Measurements from ENCODE around the gene MUC7.
"Not testable (repeated sequence)": the region's sequence is repeated elsewhere in the genome, so short reads cannot be mapped to it uniquely, and the experiment has no call there.

MUC7 gene

DNA sequence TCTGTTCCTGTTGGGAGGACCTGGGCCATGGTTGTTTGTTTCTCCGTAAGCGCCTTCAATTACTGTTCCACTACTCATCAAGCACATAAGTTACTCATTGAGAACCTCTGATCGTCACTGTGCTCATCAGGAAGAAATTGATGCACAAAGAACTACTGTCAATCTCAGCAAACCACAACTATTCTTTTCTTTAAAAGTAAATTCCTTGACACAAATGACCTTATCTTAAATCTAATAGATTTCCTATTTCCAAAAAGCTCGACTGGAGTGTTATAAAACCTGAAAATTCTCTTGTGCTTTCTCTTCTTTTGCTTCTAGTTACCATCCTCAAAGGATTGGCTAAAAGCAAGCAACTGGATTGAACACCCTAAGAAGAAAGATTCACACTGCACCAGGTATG, at the start of gene MUC7:
TSS of gene MUC7 (plus strand) at position 301 of the 400 bp plus-strand sequence. CDS start 1,825 bp downstream, outside the sequence.
- no peak for DNase-seq

DNA sequence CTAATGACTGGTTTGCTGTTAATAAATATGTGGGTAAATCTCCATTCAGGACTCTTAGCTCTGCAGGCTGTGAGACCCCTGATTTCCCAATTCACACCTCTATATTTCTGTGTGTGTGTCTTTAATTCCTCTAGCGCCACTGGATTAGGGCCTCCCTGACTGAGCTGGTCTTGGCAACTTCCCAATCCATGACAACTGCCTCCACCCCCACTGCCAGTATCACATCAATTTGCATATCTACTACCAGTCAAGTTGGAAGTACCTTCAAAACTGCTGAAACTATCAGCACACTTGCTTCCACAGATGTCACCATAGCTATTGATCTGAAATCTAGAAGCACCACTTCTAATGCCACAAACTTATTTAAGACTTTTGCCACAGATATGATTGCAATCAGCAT, 46.7 kb upstream of the MUC7 start:
- DNase-seq, result no peak

DNA sequence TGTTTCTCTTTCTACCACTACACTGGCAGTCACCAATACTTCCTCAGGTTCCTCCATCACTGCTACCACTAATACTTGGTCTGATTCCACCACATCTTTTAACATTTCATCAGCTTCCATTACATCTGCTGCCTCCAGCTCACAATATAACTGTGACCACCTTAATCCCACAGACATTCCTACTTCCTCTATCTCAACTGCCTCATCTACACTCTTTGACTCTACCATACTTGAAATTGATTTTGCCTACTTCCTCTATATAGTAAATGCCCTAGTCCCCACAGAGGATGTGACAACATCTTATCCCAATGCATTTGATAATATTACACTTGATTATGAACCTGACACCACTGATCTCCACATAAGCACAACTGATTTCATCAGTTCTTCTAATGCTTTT, 45.2 kb upstream of the MUC7 start:
- no peak for DNase-seq

DNA sequence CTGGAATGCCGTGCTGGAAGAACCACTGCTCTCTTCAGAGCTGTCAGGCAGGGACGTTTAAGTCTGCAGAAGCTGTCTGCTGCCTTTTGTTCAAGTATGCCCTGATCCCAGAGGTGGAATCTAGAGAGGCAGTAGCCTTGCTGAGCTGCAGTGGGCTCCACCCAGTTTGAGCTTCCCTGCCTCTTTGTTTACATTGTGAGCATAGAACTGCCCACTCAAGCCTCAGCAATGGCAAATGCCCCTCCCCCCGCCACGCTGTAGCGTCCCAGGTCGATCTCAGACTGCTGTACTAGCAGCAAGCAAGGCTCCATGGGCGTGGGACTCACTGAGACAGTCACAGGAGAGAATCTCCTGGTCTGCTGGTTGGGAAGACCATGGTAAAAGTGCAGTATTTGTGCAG, 34.8 kb upstream of the MUC7 start:
- no peak for DNase-seq

DNA sequence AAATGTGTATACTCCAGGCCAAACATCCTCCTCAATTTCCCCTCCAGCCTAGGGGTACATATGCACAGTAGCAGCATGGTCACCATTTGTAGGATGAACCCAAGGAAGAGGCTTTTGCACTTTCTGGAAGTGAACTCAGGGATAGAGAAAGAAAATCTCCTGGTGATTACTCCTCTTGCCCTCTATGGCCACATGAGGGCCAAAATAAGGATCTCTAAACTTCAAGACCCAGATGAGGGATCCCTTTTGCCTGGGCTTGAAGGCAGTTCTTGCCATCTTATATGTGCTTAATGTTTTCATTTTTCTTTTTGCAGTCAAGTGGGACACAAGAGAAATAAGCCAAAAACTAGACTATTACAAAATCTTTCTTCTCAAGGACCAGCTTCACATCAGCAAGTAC, 29.5 kb upstream of the MUC7 start:
- DNase-seq, result no peak

DNA sequence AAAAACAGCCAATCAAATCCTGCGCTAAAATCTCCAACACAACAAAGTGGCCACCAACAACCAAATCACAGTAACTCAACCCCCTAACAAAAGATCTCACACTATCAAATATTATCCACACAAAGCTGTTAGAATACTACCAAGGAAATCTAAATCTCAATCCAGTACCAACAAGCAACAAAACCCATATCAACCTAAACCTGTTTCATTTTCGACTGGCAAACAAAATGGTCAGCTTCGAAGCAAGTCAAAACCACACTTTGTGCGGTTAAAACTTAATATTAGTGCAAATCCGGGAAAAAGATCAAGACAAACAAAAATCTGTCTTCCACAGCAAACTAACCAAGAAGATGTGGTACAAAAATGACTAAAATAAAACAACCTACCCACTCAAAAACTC, 28.7 kb upstream of the MUC7 start:
- DNase-seq, result no peak

DNA sequence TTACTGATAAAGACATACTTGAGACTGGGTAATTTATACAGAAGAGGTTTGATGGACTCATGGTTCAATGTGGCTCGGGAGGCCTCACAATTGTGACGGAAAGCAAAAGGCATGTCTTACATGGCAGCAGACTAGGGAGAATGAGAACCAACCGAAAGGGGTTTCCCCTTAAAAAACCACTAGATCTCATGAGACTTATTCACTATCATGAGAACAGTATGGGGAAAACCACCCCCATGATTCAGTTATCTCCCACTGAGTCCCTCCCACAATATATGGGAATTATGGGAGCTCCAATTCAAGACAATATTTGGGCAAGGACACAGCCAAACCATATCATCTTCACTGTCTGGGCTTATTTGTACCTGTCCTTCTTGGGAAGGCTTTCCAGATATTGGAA, 22.8 kb upstream of the MUC7 start:
- no peak for DNase-seq

DNA sequence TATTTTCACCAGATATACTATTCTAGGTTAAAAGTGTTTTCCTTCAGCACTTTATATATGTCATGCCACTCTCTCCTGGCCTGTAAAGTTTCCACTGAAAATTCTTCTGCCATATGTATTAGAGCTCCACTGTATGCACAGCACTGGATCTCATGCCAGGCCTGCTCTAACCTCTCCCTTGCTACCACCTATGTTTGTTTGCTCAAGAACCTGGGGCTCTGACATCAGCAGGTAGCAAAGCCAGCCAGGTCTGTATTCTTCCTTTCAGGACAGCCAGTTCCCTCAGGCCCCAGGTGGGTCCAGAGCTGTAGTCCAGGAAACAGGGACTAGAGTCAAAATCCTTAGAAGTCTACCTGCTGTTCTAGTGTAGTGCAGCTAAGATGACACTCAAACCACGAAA, 19.1 kb upstream of the MUC7 start:
- DNase-seq, result no peak

DNA sequence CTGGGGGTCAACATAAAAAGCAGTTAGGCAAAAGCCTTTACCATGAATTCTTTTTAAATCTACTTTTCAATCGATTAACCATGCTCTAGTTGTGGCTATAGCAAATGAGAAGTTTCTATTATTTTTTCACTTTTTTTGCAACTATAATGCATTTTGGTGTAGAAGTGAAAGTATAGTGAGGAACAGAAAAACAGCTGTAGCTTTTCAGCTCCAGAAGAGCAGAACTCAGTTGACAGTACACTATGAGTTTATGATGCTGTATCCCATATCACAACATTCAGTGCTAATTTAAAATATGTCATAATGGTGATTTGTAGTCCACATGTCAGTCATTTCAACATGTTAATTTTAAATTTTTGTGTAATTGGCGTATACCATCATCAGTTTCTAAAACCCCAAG, 8.7 kb upstream of the MUC7 start:
- DNase-seq, result no peak

DNA sequence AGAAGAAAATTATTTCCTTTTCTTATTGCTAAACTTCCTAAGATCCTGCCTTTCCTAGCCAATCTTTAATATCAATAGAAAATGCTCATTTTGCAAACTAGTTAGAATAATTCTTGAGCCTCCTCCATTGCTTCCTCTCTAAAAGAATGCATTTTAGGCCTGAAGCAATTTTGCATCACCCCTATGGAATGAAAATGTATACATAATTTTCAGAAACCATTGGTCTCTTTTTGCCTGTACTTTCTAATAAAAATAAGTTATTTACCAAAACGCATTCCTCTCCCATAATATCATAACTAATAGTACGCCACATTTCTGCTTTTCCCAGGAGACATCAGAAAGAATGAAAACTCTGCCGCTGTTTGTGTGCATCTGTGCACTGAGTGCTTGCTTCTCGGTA, 1.7 kb downstream of the MUC7 start:
- no peak for DNase-seq

DNA sequence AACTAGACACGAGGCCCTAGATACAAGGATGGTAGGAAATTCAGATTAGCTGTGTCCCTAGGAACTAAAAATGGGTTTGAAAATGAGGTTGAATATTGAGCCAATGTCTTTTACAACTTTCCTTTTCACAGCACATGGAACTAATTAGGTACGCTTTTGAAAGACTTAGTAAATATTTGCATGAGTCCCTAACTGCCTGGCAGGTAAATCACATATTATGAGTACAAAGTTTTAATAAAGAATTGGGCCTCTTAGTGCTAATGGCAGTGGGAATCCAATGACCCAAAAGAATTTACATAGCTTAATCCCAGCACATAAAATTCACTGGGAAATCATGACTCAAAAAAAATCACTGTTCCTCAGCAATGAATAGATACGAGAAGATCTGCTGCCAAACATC, 16.8 kb downstream of the MUC7 start:
- no peak for DNase-seq

DNA sequence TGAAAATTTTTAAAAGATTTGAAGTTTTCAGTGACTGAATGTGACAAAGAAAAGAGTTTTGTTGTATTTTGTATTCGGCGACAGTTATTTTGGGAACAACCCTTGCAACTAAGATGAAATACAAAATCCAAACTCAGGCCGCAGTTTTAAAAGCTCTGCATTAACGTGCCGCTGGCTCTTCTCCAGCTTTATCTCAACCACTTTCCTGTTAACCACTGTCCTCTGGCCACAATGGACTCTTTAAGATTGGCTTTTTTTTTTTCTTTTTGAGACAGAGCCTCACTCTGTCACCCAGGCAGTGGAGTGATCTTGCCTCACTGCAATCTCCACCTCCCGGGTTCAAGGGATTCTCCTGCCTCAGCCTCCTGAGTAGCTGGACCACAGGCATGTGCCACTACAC, 24.2 kb downstream of the MUC7 start:
- no peak for DNase-seq

DNA sequence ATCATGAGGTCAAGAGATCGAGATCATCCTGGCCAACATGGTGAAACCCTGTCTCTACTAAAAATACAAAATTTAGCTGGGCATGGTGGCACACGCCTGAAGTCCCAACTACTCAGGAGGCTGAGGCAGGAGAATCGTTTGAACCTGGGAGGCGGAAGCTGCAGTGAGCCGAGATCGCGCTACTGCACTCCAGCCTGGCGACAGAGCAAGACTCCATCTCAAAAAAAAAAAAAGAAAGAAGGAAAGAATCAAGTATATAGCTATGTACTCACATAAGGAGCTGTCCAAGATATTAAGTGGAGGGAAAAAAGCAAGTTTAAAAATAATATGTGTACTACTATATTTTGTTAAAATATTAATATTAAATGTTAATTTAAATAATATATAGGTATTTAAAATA, 29.8 kb downstream of the MUC7 start:
- DNase-seq, result not testable (repeated sequence)

DNA sequence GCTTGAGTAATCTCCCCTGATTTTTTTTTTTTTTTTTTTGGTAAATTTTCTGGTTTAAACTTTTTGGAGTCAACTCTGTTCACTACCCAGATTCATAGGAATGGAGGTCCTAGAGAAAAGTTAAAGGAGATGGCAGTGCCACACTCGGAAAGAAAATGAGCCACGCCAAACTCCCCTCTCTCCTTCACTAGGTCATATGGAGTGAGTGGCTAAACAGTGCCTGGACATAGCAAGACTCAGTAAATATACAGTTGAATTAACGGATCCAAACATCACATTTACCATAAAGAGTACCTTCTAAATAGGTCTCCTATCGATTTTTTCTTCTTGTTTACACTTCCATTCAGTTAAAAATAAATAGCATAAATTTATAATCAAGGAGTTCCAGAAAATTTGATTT, 32.7 kb downstream of the MUC7 start:
- no peak for DNase-seq

DNA sequence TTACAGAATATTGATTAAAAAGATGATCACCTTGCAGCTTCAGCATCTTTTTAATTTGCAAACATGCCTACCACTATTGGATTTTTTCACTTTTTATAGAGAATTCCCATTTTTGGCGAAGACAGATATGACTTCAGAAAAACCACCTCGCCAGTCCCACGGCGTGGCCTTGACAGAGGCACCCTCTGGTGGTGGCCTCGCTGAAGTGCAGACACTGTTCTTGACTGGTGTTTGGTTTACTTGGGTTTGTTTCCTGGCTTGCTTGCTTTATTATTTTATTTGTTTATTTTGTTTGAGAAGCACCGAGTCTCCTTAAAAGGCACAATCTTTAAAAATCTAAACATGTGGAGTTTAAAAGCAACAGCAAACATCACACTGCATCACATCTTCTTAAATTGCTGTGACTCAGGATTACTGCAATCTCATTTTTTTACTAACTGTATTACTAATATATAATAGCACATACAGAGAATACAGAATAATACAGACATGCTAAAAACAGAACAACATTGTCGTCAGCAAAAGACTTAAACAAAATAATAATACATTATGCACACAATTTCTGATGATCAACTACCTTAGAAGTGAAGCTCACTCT, 33.3 kb downstream of the MUC7 start:
- peak; percentile 37 for DNase-seq

DNA sequence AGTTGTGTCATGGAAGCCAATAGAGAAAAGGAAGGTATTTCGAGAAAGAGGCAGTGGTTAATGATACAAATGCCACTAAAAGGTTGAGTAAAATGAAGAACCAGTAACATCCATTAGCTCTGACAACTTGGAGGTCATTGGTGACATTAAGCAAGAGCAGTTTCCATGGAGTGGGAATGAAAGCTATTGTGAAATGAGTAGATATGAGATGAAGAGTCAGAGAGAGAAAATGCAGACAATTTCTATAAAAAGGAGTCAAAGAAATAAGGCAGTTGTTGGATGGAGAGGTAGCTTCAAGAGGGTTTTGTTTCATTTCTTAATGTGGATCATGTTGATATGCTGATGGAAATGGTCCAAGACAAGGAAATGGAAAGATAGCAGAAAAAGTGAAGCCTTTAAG, 36.8 kb downstream of the MUC7 start:
- no peak for DNase-seq

DNA sequence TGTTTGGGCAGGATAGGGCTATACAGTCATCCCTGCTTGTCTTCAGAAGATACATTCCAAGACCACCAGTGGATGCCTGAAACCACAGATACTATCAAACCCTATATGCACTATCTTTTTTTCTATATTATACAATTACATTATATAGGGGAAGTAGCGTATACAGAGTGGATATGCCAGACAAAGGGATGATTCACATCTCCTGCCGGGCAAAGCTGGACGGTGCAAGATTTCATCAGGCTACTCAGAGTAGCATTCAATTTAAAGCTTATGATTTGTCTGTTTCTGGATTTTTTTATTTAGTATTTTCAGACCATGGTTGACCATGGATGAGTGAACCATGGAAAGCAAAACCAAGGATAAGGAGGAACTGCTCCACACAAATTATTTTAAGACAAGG, 39.4 kb downstream of the MUC7 start:
- DNase-seq, result no peak

DNA sequence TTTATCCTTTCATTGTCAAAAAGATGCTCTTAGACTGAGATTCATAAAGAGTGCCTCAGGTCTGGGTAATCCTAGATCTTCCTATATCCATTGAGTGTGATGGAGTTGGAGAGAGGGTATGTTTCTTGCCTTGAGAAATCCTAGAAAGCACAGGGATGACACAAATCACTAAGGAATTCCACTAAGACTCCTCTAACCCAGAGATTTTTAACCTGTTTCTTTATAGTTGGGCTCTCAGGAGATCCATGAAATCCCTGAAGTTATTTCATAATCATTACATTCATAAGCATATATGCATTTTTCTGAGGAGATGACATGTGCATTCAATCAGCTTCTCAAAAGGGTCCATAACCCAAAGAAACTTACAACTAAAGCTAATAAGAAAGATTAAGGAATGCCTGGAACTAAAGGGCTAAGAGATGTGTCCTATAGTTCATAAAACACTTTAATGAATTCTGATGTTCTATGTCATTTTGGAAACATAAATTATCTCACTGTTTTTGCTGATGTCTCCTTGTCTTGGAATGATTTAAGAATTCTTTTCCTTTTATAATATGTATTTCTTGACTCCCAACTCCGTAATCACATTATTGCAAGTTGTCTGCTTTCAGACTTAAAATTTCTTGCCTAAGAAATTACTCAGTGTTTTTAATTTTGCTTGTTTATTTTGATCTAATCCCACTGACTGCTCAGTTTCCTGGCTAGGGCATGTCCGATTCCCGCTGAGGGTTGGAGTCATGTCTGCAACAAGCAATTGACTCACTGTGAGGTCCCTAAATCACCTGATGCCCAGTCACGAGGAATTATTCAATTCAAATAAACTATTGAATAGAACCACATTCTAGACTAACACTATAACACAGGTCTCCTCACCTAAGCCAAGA, 43.6 kb downstream of the MUC7 start:
- no peak for DNase-seq

DNA sequence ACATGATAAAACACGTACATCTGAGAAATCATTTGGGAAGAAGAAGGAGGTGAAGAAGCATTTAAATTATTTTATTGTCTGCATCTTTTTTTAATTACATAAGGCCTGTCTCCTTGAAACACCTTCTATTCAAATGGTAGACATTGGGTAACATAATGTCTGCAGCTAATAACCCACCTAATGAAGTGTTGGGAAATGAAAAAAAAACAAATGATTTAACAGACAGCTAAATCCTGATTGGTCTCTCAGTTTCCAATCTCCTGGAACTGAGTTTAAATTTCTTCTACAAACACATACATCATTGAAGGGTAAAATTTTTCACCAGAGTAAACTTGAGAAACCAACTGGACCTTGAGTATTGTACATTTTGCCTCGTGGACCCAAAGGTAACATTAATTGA, 46.3 kb downstream of the MUC7 start, which contains the start of gene AMTN:
TSS of gene AMTN (plus strand) at position 301 of the 400 bp plus-strand sequence. CDS start 209 bp downstream, outside the sequence.
- DNase-seq, result no peak

DNA sequence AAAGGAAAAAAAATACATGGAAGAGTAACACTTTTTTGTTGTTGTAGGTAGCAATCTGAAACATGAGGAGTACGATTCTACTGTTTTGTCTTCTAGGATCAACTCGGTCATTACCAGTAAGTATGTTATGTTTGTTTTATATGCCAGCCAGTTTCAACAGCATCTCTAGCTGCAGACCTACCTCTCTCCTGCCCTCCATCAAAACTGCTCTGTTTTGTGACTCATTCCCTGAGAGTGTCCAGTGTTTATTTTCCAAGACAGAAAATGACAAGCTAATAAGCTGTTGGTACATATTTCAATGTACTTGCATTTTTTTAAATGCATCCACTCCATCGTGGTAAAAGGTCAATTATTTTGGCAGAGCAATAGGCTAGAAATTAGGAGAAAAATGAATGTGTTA, 46.7 kb downstream of the MUC7 start:
- no peak for DNase-seq

DNA sequence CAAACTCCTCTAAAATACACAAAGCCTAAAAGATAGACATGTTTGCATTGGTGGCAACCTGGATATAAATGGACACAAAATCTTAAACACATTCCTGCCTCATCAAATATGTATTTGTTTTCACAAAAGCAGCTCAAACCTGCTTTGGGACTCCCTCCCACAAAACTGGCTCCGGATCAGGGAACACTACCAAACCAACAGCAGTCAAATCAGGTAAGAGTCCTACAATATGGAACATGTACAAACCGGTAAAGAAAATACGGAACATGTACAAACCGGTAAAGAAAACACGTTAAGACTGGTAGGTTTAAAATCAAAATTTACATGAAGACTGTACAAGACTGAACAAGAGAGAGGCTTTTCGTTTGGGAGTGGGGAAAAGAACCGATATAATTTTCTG, 50.6 kb downstream of the MUC7 start:
- DNase-seq, result no peak

DNA sequence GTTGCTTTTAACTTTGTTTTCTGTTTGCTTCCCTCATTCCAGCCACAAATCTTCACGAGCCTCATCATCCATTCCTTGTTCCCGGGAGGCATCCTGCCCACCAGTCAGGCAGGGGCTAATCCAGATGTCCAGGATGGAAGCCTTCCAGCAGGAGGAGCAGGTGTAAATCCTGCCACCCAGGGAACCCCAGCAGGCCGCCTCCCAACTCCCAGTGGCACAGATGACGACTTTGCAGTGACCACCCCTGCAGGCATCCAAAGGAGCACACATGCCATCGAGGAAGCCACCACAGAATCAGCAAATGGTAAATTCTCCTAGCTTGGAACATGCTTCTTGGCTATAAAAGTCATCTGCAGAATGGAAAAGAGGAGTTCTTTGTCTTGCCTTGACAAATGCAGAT, 59.0 kb downstream of the MUC7 start:
- no peak for DNase-seq

DNA sequence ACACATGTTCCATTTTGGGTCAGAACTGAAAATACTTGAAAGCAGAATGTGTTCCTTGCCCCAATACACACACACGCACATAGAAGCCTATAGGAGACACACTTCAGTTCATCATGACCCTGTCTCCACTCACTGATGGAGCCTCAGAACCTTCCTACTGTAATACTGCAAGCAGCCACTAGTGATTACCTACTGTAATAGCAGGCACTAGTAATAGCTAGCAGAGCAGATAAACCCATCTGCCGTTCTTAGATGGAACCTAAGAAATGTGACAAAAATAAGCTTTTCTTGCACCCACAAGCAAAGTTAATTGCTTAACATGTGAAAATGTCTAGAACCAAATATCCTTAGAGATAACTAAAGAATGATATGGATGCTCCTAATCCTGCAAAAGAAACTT, 60.0 kb downstream of the MUC7 start:
- no peak for DNase-seq

All from CD4-positive, alpha-beta T cell treated with Interleukin-21 for 1 hour (primary cell).